IPS-15b (cell line): ENCODE data around the gene HNRNPA1.
A peak's percentile ranks its signal among the peaks of the same experiment; 100 is the strongest.
"Not testable (repeated sequence)": the region's sequence is repeated elsewhere in the genome, so short reads cannot be mapped to it uniquely, and the experiment has no call there.

ENCODE experiments used
- H3K27me3 ChIP-seq: one replicate; pipeline ENCODE4 v1.6.1; 2013; ENCODE audit warnings: low read length; ENCODE audit not compliant: control insufficient read depth, insufficient read depth
- H3K36me3 ChIP-seq: one replicate; pipeline ENCODE4 v1.6.1; 2013; ENCODE audit warnings: low read length; ENCODE audit not compliant: control insufficient read depth, insufficient read depth
- H3K4me1 ChIP-seq: one replicate; pipeline ENCODE4 v1.6.1; 2013; ENCODE audit warnings: mild to moderate bottlenecking, low read length; ENCODE audit not compliant: control insufficient read depth, insufficient read depth
- H3K4me3 ChIP-seq: one replicate; pipeline ENCODE4 v1.5.1; 2013; ENCODE audit warnings: low read depth, low read length
- H3K9ac ChIP-seq: one replicate; pipeline ENCODE4 v1.6.1; 2013; ENCODE audit warnings: low read depth, mild to moderate bottlenecking, low read length
- H3K9me3 ChIP-seq: one replicate; pipeline ENCODE4 v1.6.1; 2013; ENCODE audit warnings: mild to moderate bottlenecking, low read length; ENCODE audit not compliant: control insufficient read depth, insufficient read depth

Gene HNRNPA1

GRCh38 chr12:54280468-54281260 is at the start of gene HNRNPA1:
Gene HNRNPA1, plus strand, starts transcription at chr12:54280726. Its CDS starts 82 bp downstream, at chr12:54280808.
- Histone ChIP-seq H3K36me3 (peaks cover 39% of the 10 kb centered on the region), H3K27me3 (no peaks in the 10 kb centered on the region), H3K9me3 (no peaks in the 10 kb centered on the region), H3K9ac (peak within 1 kb of the TSS; percentile 94), H3K4me1 (peaks cover 7% of the 10 kb centered on the region), H3K4me3 (peak within 1 kb of the TSS; percentile 74)

GRCh38 chr12:54231269-54231668 is 49.3 kb upstream of the HNRNPA1 start:
- H3K36me3 ChIP-seq, H3K9ac ChIP-seq, H3K4me1 ChIP-seq, H3K9me3 ChIP-seq, H3K4me3 ChIP-seq, H3K27me3 ChIP-seq: not testable (repeated sequence)

- no peak overlapping the region for H3K9ac ChIP-seq
These were observed 47.7 kb upstream of the HNRNPA1 start for GRCh38 chr12:54232790-54233189.

GRCh38 chr12:54238531-54238930 is 42.0 kb upstream of the HNRNPA1 start:
- Histone ChIP-seq H3K27me3 (no peaks in the 10 kb centered on the region), H3K4me1 (no peaks in the 10 kb centered on the region), H3K36me3 (peaks cover 6% of the 10 kb centered on the region)

More at GRCh38 chr12:54232790-54233189, 47.7 kb upstream of the HNRNPA1 start:
- Histone ChIP-seq H3K4me1 (no peaks in the 10 kb centered on the region), H3K36me3 (no peaks in the 10 kb centered on the region), H3K9me3 (no peaks in the 10 kb centered on the region), H3K4me3 (no peak overlapping the region), H3K27me3 (no peaks in the 10 kb centered on the region)

GRCh38 chr12:54239620-54240019 is 40.9 kb upstream of the HNRNPA1 start:
- Histone ChIP-seq H3K9ac (no peak overlapping the region), H3K36me3 (peaks cover 6% of the 10 kb centered on the region), H3K4me3 (no peak overlapping the region), H3K4me1 (no peaks in the 10 kb centered on the region), H3K9me3 (no peaks in the 10 kb centered on the region), H3K27me3 (no peaks in the 10 kb centered on the region)

More at GRCh38 chr12:54238531-54238930, 42.0 kb upstream of the HNRNPA1 start:
- H3K4me3 ChIP-seq = no peak overlapping the region
- H3K9me3 ChIP-seq = no peaks in the 10 kb centered on the region
- no peak overlapping the region for H3K9ac ChIP-seq

- Histone ChIP-seq H3K4me1 (no peaks in the 10 kb centered on the region), H3K4me3 (no peak overlapping the region), H3K9me3 (no peaks in the 10 kb centered on the region), H3K27me3 (no peaks in the 10 kb centered on the region), H3K36me3 (peaks cover 6% of the 10 kb centered on the region), H3K9ac (no peak overlapping the region)
These were observed 40.4 kb upstream of the HNRNPA1 start for GRCh38 chr12:54240129-54240528.

- Histone ChIP-seq H3K4me1 (no peaks in the 10 kb centered on the region), H3K36me3 (peaks cover 6% of the 10 kb centered on the region), H3K4me3 (no peak overlapping the region), H3K27me3 (no peaks in the 10 kb centered on the region), H3K9ac (no peak overlapping the region), H3K9me3 (no peaks in the 10 kb centered on the region)
These were observed 39.4 kb upstream of the HNRNPA1 start for GRCh38 chr12:54240971-54241588.

- H3K27me3 ChIP-seq = no peaks in the 10 kb centered on the region
- no peak overlapping the region for H3K4me3 ChIP-seq
- peaks cover 8% of the 10 kb centered on the region for H3K36me3 ChIP-seq
- no peak overlapping the region for H3K9ac ChIP-seq
- no peaks in the 10 kb centered on the region for H3K9me3 ChIP-seq
- H3K4me1 ChIP-seq = no peaks in the 10 kb centered on the region
These were observed 34.4 kb upstream of the HNRNPA1 start for GRCh38 chr12:54246011-54246641.

GRCh38 chr12:54249489-54249888 is 31.0 kb upstream of the HNRNPA1 start:
- Histone ChIP-seq H3K4me1 (no peaks in the 10 kb centered on the region), H3K9me3 (no peaks in the 10 kb centered on the region), H3K4me3 (no peak overlapping the region), H3K36me3 (peaks cover 8% of the 10 kb centered on the region), H3K9ac (no peak overlapping the region), H3K27me3 (no peaks in the 10 kb centered on the region)

GRCh38 chr12:54251667-54252284 is 28.8 kb upstream of the HNRNPA1 start:
- no peaks in the 10 kb centered on the region for H3K4me1 ChIP-seq
- H3K9me3 ChIP-seq = no peaks in the 10 kb centered on the region
- H3K4me3 ChIP-seq = no peak overlapping the region
- H3K9ac ChIP-seq = no peak overlapping the region
- H3K27me3 ChIP-seq = no peaks in the 10 kb centered on the region
- H3K36me3 ChIP-seq = peaks cover 17% of the 10 kb centered on the region

- Histone ChIP-seq H3K36me3 (peaks cover 24% of the 10 kb centered on the region), H3K27me3 (no peaks in the 10 kb centered on the region), H3K4me1 (peaks cover 13% of the 10 kb centered on the region), H3K4me3 (no peak overlapping the region), H3K9ac (no peak overlapping the region), H3K9me3 (no peaks in the 10 kb centered on the region)
These were observed 27.3 kb upstream of the HNRNPA1 start for GRCh38 chr12:54253240-54253639.
